MM.1S (cell line): Measurements from ENCODE around the gene ITGB6.

Experiments used
- CTCF ChIP-seq: fragments of 300-600 bp; sonication (generic); IDR thresholded peaks from 2 replicates; pipeline ENCODE4 v1.5.1; 2016; ENCODE audit warnings: antibody characterized with exemption, low read length, mixed read lengths
- EZH2 ChIP-seq: fragments of 300-600 bp; sonication (generic); optimal IDR thresholded peaks from 2 replicates; pipeline ENCODE3; 2017; ENCODE audit warnings: low read depth, mild to moderate bottlenecking, antibody characterized with exemption, low read length, mixed read lengths
- EZH2phosphoT487 ChIP-seq: fragments of 300-600 bp; sonication (generic); IDR thresholded peaks from 2 replicates; pipeline ENCODE4 v1.6.1; 2018; ENCODE audit warnings: antibody characterized with exemption, low read length

GRCh38 chr2:160051371-160051800 is 148.7 kb downstream of the ITGB6 start:
- no peak for TF ChIP-seq CTCF
- TF ChIP-seq EZH2: no peak
- no peak for TF ChIP-seq EZH2phosphoT487
